Endothelial cell of umbilical vein (primary cell): ENCODE data around the gene TBC1D13.

Experiments used
- CTCF ChIP-seq, 2 donors: IDR thresholded peaks; 1 replicate in 1 of 2; 2 replicates in 1 of 2; pipeline ENCODE4 v1.5.1; 2011; ENCODE audit warnings: low read length in 2 of 2, mild to moderate bottlenecking in 2 of 2, moderate library complexity in 2 of 2, control low read depth in 1 of 2, inconsistent platforms in 1 of 2, low read depth in 1 of 2; ENCODE audit not compliant: insufficient read depth in 1 of 2; ENCODE audit errors: extremely low read depth in 1 of 2
- GATA2 ChIP-seq: IDR thresholded peaks from 2 replicates; pipeline ENCODE4 v1.7.0; 2011; ENCODE audit warnings: low read depth, mild to moderate bottlenecking, moderate library complexity, mixed read lengths, low read length; ENCODE audit not compliant: insufficient read length, insufficient read depth
- MYC ChIP-seq: IDR thresholded peaks from one replicate; pipeline ENCODE4 v1.6.1; 2011; ENCODE audit warnings: mild to moderate bottlenecking, low read depth, low read length
- POLR2AphosphoS5 ChIP-seq: IDR thresholded peaks from 2 replicates; pipeline ENCODE4 v1.6.1; 2012; ENCODE audit warnings: low read depth, mild to moderate bottlenecking, control low read depth, low read length, moderate library complexity; ENCODE audit not compliant: insufficient read depth

GRCh38 chr9:128782669-128783068 lies 4.4 kb upstream of the TBC1D13 start:
- TF ChIP-seq POLR2AphosphoS5 (no peak), CTCF (IDR thresholded peaks at IDR 0.05; ENCODE audit: extremely low read depth in 1 of 2, insufficient read depth in 1 of 2, low read depth in 1 of 2, low read length in 2 of 2) (no peak), GATA2 (no peak), MYC (no peak)
